GM06990 (cell line): ENCODE measurements around the gene HDAC4.

ENCODE experiments used
- DNase-seq: peaks from one replicate; pipeline ENCODE4 v3.0.0-alpha.2; 2011; ENCODE audit not compliant: insufficient read length; ENCODE audit errors: extremely low read depth
- H3K27me3 ChIP-seq: replicated peaks from 2 replicates; pipeline ENCODE4 v1.6.0; 2011; ENCODE audit warnings: low read length; ENCODE audit not compliant: control insufficient read depth, insufficient read depth
- H3K36me3 ChIP-seq: 2 replicates; pipeline ENCODE4 v1.5.1; 2011; ENCODE audit warnings: low read length; ENCODE audit not compliant: control insufficient read depth, insufficient read depth
- H3K4me3 ChIP-seq: replicated peaks from 2 replicates; pipeline ENCODE4 v1.5.1; 2011; ENCODE audit warnings: low read depth, mild to moderate bottlenecking, control low read depth, low read length
- TF ChIP-seq, protein P1 (sequence below): IDR thresholded peaks from 2 replicates; pipeline ENCODE4 v1.5.1; 2011; ENCODE audit warnings: low read length, control low read depth, mild to moderate bottlenecking, inconsistent platforms; ENCODE audit not compliant: insufficient read depth, poor library complexity, severe bottlenecking

The HDAC4 gene

GRCh38 chr2:239129147-239129920 lies 271.5 kb downstream of the HDAC4 start:
- Histone ChIP-seq H3K27me3 (no peaks in the 10 kb centered on the region), H3K36me3 (no peaks in the 10 kb centered on the region; the same call in 1 of the 2 replicates), H3K4me3 (no peak overlapping the region)
- DNase-seq = no peak
- TF ChIP-seq, protein P1, sequence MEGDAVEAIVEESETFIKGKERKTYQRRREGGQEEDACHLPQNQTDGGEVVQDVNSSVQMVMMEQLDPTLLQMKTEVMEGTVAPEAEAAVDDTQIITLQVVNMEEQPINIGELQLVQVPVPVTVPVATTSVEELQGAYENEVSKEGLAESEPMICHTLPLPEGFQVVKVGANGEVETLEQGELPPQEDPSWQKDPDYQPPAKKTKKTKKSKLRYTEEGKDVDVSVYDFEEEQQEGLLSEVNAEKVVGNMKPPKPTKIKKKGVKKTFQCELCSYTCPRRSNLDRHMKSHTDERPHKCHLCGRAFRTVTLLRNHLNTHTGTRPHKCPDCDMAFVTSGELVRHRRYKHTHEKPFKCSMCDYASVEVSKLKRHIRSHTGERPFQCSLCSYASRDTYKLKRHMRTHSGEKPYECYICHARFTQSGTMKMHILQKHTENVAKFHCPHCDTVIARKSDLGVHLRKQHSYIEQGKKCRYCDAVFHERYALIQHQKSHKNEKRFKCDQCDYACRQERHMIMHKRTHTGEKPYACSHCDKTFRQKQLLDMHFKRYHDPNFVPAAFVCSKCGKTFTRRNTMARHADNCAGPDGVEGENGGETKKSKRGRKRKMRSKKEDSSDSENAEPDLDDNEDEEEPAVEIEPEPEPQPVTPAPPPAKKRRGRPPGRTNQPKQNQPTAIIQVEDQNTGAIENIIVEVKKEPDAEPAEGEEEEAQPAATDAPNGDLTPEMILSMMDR = no peak

DNA sequence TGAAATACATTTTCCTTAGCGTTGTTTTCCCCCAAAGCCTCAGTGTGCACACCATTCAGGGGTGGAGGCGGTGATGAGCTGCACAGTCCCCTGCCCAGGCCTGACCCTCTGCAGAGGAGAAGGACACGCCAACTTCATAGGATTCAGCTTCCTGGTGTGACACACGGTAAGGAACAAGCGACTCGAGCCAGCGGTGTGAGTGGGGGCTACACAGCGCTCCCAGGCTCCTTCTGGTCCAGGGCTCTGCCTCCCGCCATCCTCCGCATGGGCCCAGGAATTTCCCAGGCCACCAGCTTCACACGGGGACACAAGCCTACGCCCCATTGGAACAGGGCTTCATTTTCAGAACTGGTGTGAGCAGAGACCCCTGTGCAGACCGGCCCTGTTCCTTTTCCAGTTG lies 272.1 kb downstream of the HDAC4 start:
- no peak for DNase-seq
- Histone ChIP-seq H3K4me3 (no peak overlapping the region), H3K36me3 (no peaks in the 10 kb centered on the region), H3K27me3 (no peaks in the 10 kb centered on the region)
- TF ChIP-seq, protein P1 = no peak

DNA sequence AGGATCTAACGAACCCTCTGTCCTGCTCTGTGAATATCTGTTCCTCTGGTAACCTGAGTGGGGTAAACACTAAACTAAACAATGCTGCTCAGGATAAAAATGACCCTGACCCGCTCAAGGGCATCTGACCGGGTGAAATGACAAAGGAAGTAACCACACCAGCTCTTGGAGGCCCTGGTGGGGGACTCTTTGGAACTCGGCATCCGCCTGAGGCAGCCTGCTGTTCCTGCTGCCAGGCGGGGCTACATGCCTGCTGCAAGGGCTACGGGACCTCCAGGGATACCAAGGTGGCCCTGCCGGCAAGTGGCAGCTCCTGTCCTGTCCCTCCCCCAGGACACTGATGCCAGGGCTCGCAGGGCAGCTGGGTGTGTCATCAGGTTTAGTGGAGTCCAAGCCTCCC lies 273.3 kb downstream of the HDAC4 start:
- TF ChIP-seq, protein P1 = no peak
- Histone ChIP-seq H3K4me3 (no peak overlapping the region), H3K27me3 (no peaks in the 10 kb centered on the region), H3K36me3 (no peaks in the 10 kb centered on the region)
- DNase-seq = no peak

- H3K36me3 ChIP-seq = no peaks in the 10 kb centered on the region
- no peak for DNase-seq
- H3K27me3 ChIP-seq = no peaks in the 10 kb centered on the region
- H3K4me3 ChIP-seq = no peak overlapping the region
- TF ChIP-seq, protein P1 = no peak
Measured at GRCh38 chr2:239125726-239126675, 274.8 kb downstream of the HDAC4 start.

GRCh38 chr2:239124152-239124899 lies 276.5 kb downstream of the HDAC4 start:
- no peak overlapping the region for H3K4me3 ChIP-seq
- H3K36me3 ChIP-seq = no peaks in the 10 kb centered on the region
- TF ChIP-seq, protein P1 = no peak
- no peak for DNase-seq
- no peaks in the 10 kb centered on the region for H3K27me3 ChIP-seq
